NCI-H446 (cell line): ENCODE measurements around the gene OR2T3.
"Not testable (repeated sequence)": the region's sequence is repeated elsewhere in the genome, so short reads cannot be mapped to it uniquely, and the experiment has no call there.

Source experiments
- DNase-seq, 2 experiments: peaks; one replicate each; lab custom pipeline; 2025; lab: John Stamatoyannopoulos, UW

OR2T3 gene

GRCh38 chr1:248472111-248472510, 1.0 kb upstream of the OR2T3 start:
- not testable (repeated sequence) for DNase-seq

GRCh38 chr1:248475660-248476059, 2.5 kb downstream of the OR2T3 start:
- not testable (repeated sequence) for DNase-seq

GRCh38 chr1:248481686-248482579, 8.8 kb downstream of the OR2T3 start:
- not testable (repeated sequence) for DNase-seq

GRCh38 chr1:248488289-248488688, 15.1 kb downstream of the OR2T3 start, which contains the start of gene OR2T5:
Gene OR2T5 (plus strand): TSS chr1:248488589. CDS start chr1:248488589, 0 bp downstream.
- DNase-seq: not testable (repeated sequence)

- DNase-seq: not testable (repeated sequence)
Observed at GRCh38 chr1:248496661-248497060, 23.5 kb downstream of the OR2T3 start.

- not testable (repeated sequence) for DNase-seq
Observed at GRCh38 chr1:248500305-248501035, 27.3 kb downstream of the OR2T3 start.

GRCh38 chr1:248507773-248508172, 34.6 kb downstream of the OR2T3 start, which contains the start of gene OR2G6:
Gene OR2G6 (plus strand): TSS chr1:248508073. CDS start chr1:248521647, 13,574 bp downstream.
- DNase-seq: not testable (repeated sequence)

- DNase-seq: not testable (repeated sequence)
Observed at GRCh38 chr1:248510217-248510616, 37.1 kb downstream of the OR2T3 start.

GRCh38 chr1:248521856-248522255, 48.7 kb downstream of the OR2T3 start:
- no peak for DNase-seq
